MM.1S (cell line): ENCODE data around the gene SPC25.

ENCODE experiments used
- DNase-seq: peaks from one replicate; pipeline ENCODE4 v3.0.0-alpha.2; 2015
- H2AFZ ChIP-seq: fragments of 300-600 bp; sonication (generic); 2 replicates; pipeline ENCODE4 v1.6.0; 2016; ENCODE audit warnings: antibody characterized with exemption, low read length
- H3F3A ChIP-seq: fragments of 300-600 bp; sonication (generic); 2 replicates; pipeline ENCODE4 v1.6.1; 2016; ENCODE audit warnings: mild to moderate bottlenecking, antibody characterized with exemption, low read length, moderate library complexity, mixed read lengths; ENCODE audit not compliant: insufficient read depth
- H3K27ac ChIP-seq: fragments of 300-600 bp; sonication (generic); 2 replicates; pipeline ENCODE4 v1.5.1; 2016; ENCODE audit warnings: mild to moderate bottlenecking, low read length
- H3K27me3 ChIP-seq: fragments of 300-600 bp; sonication (generic); replicated peaks from 2 replicates; pipeline ENCODE4 v1.6.0; 2016; ENCODE audit warnings: low read length; ENCODE audit not compliant: insufficient read depth
- H3K36me3 ChIP-seq: fragments of 300-600 bp; sonication (generic); replicated peaks from 2 replicates; pipeline ENCODE4 v1.6.1; 2016; ENCODE audit warnings: mild to moderate bottlenecking, low read length, mixed read lengths; ENCODE audit not compliant: insufficient read depth
- H3K4me1 ChIP-seq: fragments of 300-600 bp; sonication (generic); 2 replicates; pipeline ENCODE4 v1.6.1; 2016; ENCODE audit warnings: low read length, mixed read lengths
- H3K4me2 ChIP-seq: fragments of 300-600 bp; sonication (generic); 2 replicates; pipeline ENCODE4 v1.6.0; 2016; ENCODE audit warnings: low read depth, low read length
- H3K4me3 ChIP-seq: fragments of 300-600 bp; sonication (generic); 2 replicates; pipeline ENCODE4 v1.5.1; 2016; ENCODE audit warnings: low read length, mixed read lengths
- H3K79me2 ChIP-seq: fragments of 300-600 bp; sonication (generic); 2 replicates; pipeline ENCODE4 v1.6.1; 2016; ENCODE audit warnings: mixed run types, low read length, mixed read lengths
- H3K9ac ChIP-seq: fragments of 300-600 bp; sonication (generic); 2 replicates; pipeline ENCODE4 v1.6.1; 2016; ENCODE audit warnings: low read length, mixed read lengths
- H3K9me2 ChIP-seq: fragments of 300-600 bp; sonication (generic); replicated peaks from 2 replicates; pipeline ENCODE4 v1.6.1; 2016; ENCODE audit warnings: mild to moderate bottlenecking, low read length, mixed read lengths; ENCODE audit not compliant: insufficient read depth
- H3K9me3 ChIP-seq: fragments of 300-600 bp; sonication (generic); replicated peaks from 2 replicates; pipeline ENCODE4 v1.6.1; 2016; ENCODE audit warnings: mild to moderate bottlenecking, low read length, mixed read lengths; ENCODE audit not compliant: insufficient read depth
- H4K20me1 ChIP-seq: fragments of 300-600 bp; sonication (generic); 2 replicates; pipeline ENCODE4 v1.6.1; 2016; ENCODE audit warnings: mild to moderate bottlenecking, low read length, moderate library complexity, mixed read lengths; ENCODE audit not compliant: insufficient read depth
- EZH2 ChIP-seq: fragments of 300-600 bp; sonication (generic); optimal IDR thresholded peaks from 2 replicates; pipeline ENCODE3; 2017; ENCODE audit warnings: low read depth, mild to moderate bottlenecking, antibody characterized with exemption, low read length, mixed read lengths
- EZH2phosphoT487 ChIP-seq: fragments of 300-600 bp; sonication (generic); IDR thresholded peaks from 2 replicates; pipeline ENCODE4 v1.6.1; 2018; ENCODE audit warnings: antibody characterized with exemption, low read length
- TF ChIP-seq, protein P1 (sequence below): fragments of 300-600 bp; sonication (generic); IDR thresholded peaks from 2 replicates; pipeline ENCODE4 v1.5.1; 2016; ENCODE audit warnings: antibody characterized with exemption, low read length, mixed read lengths

Gene SPC25

DNA sequence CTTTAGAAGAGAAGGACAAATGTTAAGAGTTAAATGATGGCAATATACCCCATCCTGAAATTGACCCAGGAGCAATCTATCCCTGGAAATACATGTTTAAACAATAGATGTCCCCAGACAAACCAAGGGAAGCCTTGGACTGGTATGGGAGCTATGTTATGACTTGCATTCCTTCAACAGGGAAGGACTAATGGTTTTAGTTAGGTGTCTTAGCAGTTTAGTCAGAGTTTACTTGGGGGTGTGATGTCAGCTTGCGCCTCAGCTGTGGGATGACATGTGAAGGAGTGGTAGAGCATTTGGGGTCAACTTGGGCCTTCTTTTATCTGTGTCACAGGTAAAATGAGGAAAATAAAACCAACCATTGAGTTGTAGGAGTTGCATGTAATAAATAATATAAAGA, 36.8 kb downstream of the SPC25 start:
- Histone ChIP-seq H3F3A (no peaks in the 10 kb centered on the region), H3K4me2 (no peak overlapping the region), H3K27me3 (no peaks in the 10 kb centered on the region), H3K27ac (no peak overlapping the region), H3K4me1 (no peaks in the 10 kb centered on the region), H3K79me2 (no peaks in the 10 kb centered on the region), H4K20me1 (no peaks in the 10 kb centered on the region), H2AFZ (no peak overlapping the region), H3K9me2 (no peaks in the 10 kb centered on the region), H3K9me3 (no peaks in the 10 kb centered on the region), H3K9ac (no peak overlapping the region), H3K36me3 (no peaks in the 10 kb centered on the region), H3K4me3 (no peak overlapping the region)
- DNase-seq: no peak
- TF ChIP-seq, protein P1, sequence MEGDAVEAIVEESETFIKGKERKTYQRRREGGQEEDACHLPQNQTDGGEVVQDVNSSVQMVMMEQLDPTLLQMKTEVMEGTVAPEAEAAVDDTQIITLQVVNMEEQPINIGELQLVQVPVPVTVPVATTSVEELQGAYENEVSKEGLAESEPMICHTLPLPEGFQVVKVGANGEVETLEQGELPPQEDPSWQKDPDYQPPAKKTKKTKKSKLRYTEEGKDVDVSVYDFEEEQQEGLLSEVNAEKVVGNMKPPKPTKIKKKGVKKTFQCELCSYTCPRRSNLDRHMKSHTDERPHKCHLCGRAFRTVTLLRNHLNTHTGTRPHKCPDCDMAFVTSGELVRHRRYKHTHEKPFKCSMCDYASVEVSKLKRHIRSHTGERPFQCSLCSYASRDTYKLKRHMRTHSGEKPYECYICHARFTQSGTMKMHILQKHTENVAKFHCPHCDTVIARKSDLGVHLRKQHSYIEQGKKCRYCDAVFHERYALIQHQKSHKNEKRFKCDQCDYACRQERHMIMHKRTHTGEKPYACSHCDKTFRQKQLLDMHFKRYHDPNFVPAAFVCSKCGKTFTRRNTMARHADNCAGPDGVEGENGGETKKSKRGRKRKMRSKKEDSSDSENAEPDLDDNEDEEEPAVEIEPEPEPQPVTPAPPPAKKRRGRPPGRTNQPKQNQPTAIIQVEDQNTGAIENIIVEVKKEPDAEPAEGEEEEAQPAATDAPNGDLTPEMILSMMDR: no peak
- TF ChIP-seq EZH2: no peak
- no peak for TF ChIP-seq EZH2phosphoT487

DNA sequence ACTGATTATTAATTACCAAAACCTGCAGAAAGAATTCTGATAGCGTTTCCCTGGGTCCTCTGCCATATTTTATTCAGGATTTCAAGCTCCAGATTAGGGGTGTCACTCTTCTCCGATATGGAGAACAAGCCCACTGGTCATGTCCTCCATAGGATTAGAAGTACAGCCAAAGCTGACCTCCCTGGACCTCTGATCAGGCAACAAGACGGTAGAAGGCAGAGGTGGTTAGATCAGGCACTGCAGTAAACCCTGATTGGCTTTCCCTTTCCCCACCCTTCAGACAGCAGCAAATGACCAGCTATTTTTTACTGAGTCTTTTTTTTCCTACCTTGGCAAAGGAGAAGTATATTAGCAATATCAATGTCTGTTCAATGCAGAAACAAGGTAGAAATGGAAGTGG, 37.7 kb downstream of the SPC25 start:
- H3K27ac ChIP-seq: no peak overlapping the region
- no peak overlapping the region for H3K4me3 ChIP-seq
- H2AFZ ChIP-seq: no peak overlapping the region
- no peaks in the 10 kb centered on the region for H4K20me1 ChIP-seq
- H3K4me1 ChIP-seq: no peaks in the 10 kb centered on the region
- DNase-seq: no peak
- TF ChIP-seq, protein P1: no peak
- H3K9me2 ChIP-seq: no peaks in the 10 kb centered on the region
- H3K4me2 ChIP-seq: no peak overlapping the region
- no peaks in the 10 kb centered on the region for H3K79me2 ChIP-seq
- H3K9ac ChIP-seq: no peak overlapping the region
- H3F3A ChIP-seq: no peaks in the 10 kb centered on the region
- no peaks in the 10 kb centered on the region for H3K36me3 ChIP-seq
- H3K27me3 ChIP-seq: no peaks in the 10 kb centered on the region
- no peaks in the 10 kb centered on the region for H3K9me3 ChIP-seq

DNA sequence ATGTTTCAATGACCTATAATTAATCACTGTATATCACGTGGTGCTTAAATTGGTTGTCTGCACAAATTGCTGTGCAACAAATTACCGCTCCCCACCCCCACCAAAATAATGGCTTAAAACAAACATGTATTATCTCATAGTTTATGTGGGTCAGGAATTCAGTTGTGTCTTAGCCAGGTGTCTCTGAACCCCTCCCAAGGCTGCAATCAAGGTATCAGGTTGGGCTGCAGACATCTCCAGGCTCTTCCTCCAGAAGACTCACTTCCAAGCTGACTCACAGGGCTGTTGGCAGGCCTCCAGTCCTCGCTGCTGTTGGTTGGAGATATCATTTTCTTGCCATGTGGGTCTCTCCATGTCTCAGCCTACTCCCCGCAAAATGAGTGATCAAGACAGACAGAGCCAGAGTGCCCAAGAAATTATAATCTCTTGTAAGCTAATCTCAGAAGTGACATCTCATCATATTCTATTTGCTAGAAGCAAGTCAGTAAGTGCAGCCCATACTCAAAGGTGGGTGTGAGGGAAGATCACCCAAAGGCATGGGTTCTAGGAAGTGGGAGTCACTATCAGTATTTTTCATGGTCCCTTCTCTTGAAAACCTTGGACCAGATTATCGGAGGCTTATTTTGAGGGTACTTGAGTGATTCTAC, 38.4 kb downstream of the SPC25 start:
- Histone ChIP-seq H3K9ac (no peak overlapping the region), H3K4me2 (no peak overlapping the region), H3K27me3 (no peaks in the 10 kb centered on the region), H3K4me1 (no peaks in the 10 kb centered on the region), H3F3A (no peaks in the 10 kb centered on the region), H4K20me1 (no peaks in the 10 kb centered on the region), H3K9me3 (no peaks in the 10 kb centered on the region), H2AFZ (no peak overlapping the region), H3K36me3 (no peaks in the 10 kb centered on the region), H3K79me2 (no peaks in the 10 kb centered on the region), H3K9me2 (no peaks in the 10 kb centered on the region), H3K4me3 (no peak overlapping the region), H3K27ac (no peak overlapping the region)
- no peak for TF ChIP-seq EZH2
- no peak for TF ChIP-seq EZH2phosphoT487
- TF ChIP-seq, protein P1: no peak
- no peak for DNase-seq
